Effector memory CD4-positive, alpha-beta T cell (primary cell): ENCODE data around the gene SIK1.
A peak's percentile ranks its signal among the peaks of the same experiment; 100 is the strongest.

Experiments
- DNase-seq, 3 donors: peaks; one replicate each; pipeline ENCODE4 v3.0.0-alpha.2; 2020
- H3K27ac ChIP-seq: 2 replicates; pipeline ENCODE4 v1.7.0; 2013; ENCODE audit warnings: mild to moderate bottlenecking, low read length, moderate library complexity; ENCODE audit not compliant: insufficient read depth, poor library complexity, severe bottlenecking
- H3K27me3 ChIP-seq: replicated peaks from 2 replicates; pipeline ENCODE4 v1.7.0; 2013; ENCODE audit warnings: mild to moderate bottlenecking, low read length; ENCODE audit not compliant: insufficient read depth, control insufficient read depth, poor library complexity, severe bottlenecking
- H3K36me3 ChIP-seq: 2 replicates; pipeline ENCODE4 v1.7.0; 2013; ENCODE audit warnings: mild to moderate bottlenecking, low read length, moderate library complexity; ENCODE audit not compliant: control insufficient read depth, insufficient read depth
- H3K4me1 ChIP-seq: 2 replicates; pipeline ENCODE4 v1.7.0; 2013; ENCODE audit warnings: low read length, mild to moderate bottlenecking; ENCODE audit not compliant: control insufficient read depth, insufficient read depth, poor library complexity, severe bottlenecking
- H3K4me3 ChIP-seq: 2 replicates; pipeline ENCODE4 v1.7.0; 2013; ENCODE audit warnings: low read length, low read depth, mild to moderate bottlenecking; ENCODE audit not compliant: insufficient read depth, poor library complexity, severe bottlenecking
- H3K9me3 ChIP-seq: 2 replicates; pipeline ENCODE4 v1.7.0; 2013; ENCODE audit warnings: mild to moderate bottlenecking, low read length, moderate library complexity; ENCODE audit not compliant: control insufficient read depth

SIK1 gene

DNA sequence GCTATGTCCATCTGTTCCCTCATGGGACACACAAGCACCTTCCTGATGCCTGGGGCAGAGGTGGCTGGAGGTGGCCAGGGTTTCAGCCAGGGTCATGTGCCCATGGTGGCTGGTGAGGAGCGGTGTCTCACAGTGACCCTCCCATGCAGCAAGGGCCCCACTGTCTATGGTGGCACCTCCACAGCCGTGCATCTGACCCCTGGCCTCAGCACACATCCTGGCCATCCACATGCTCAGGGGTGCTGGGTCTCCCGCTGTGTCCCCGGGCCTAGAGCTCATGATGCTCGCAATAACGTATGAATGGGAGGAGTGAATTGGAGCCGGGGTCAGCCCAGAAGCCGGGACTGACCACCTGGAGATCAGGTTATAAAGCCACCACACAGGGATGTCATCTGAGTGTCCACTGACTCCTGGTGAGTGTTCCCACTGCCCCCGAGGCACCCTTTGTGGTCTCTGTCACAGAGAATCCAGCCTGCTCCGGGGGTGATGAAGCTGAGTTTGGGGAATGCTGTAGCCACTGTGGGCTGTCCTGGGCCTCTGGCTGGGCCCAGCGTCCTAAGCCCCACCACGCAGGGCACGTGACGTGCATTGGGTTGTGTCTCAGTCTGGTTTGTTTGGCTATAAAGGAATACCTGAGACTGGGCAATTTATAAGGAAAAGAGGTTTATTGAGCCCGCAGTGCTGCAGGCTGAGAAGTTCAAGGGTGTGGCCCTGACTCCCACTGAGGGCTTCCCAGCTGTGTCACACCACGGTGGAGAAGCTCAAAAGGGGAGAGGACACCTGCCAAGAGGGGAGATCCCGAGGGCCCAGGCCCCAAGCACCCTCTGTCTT is 51.7 kb downstream of the SIK1 start:
- Histone ChIP-seq H3K36me3 (no peaks in the 10 kb centered on the region), H3K9me3 (no peaks in the 10 kb centered on the region), H3K4me3 (no peak overlapping the region), H3K27me3 (no peaks in the 10 kb centered on the region), H3K27ac (no peak overlapping the region), H3K4me1 (no peaks in the 10 kb centered on the region)
- no peak for DNase-seq

DNA sequence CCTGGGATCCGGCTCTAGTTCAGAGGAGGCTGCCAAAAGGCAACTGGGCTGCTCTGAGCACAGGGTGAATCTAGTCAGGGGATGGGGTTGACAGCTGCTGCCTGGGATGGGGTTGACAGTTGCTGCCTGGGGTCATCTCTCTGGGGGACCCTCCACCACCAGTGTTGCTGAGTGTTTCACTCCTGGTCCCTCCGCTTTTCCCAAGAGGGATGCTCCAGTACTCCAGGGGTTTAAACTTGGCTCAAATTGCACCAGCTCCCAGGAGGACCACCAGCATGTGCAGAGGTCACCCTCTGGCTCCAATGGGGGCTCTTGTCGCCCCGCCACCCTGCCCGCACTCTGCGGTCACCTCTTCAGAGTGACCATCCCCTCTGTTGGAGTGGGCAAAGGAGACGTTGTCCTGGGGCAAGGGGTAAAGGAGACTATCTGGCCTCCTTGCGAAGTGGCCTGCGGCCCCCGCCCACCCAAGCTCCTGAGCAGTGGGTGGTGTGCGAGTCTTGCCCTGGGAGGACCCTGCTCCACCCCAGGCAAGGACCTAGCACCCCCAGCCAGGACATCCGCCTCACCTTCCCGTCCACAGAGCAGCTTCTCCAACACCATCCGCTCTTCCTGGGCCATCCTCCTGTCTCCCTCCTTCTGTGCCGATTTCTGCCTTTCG is 52.6 kb downstream of the SIK1 start:
- no peaks in the 10 kb centered on the region for H3K9me3 ChIP-seq
- DNase-seq = no peak
- H3K4me3 ChIP-seq = no peak overlapping the region
- no peaks in the 10 kb centered on the region for H3K4me1 ChIP-seq
- H3K36me3 ChIP-seq = no peaks in the 10 kb centered on the region
- H3K27ac ChIP-seq = no peak overlapping the region
- H3K27me3 ChIP-seq = no peaks in the 10 kb centered on the region

DNA sequence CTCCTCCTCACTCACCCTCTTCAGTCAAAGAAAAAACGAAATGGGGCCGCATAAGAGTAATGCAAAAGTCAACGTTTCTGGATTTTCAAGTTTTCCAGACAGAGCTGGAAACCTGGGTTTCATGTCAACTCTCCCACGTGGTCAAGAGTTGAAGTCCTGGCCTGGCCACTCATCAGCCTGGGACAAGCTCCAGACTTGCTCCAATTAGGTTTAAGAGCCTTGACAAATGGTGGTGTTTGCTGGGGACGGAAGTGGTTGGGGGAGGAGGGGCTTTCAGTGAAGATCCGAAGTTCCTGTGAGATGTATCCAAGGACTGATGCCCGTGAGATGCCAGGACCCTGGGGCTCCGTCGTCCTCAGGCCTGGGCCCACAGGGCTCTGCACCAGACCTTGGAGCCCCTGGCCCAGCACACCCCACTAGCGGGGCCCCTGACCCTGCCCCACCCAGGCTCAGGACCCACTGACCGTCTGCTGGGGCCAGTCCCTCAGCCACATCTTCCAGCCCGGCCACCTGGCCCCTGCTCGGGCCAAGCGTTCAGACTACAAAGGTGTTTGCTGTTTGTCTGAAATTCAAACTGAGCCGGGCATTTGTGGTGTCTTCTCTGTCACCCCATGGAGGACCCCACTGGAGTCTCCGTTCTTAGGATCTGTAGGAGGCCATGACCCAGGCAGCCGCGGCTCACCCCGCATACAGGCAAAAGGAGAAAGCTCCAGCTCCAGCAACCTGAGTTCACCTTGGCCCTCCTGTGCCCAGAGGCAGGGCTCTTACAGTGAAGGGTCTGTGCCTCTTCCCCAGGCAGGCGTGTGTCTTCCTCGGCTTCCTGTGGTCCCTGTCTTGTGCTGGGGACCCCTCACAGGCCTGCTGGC is 53.3 kb downstream of the SIK1 start:
- H3K4me3 ChIP-seq = no peak overlapping the region
- no peaks in the 10 kb centered on the region for H3K27me3 ChIP-seq
- no peaks in the 10 kb centered on the region for H3K9me3 ChIP-seq
- no peaks in the 10 kb centered on the region for H3K36me3 ChIP-seq
- H3K4me1 ChIP-seq = no peaks in the 10 kb centered on the region
- no peak overlapping the region for H3K27ac ChIP-seq
- DNase-seq = no peak

DNA sequence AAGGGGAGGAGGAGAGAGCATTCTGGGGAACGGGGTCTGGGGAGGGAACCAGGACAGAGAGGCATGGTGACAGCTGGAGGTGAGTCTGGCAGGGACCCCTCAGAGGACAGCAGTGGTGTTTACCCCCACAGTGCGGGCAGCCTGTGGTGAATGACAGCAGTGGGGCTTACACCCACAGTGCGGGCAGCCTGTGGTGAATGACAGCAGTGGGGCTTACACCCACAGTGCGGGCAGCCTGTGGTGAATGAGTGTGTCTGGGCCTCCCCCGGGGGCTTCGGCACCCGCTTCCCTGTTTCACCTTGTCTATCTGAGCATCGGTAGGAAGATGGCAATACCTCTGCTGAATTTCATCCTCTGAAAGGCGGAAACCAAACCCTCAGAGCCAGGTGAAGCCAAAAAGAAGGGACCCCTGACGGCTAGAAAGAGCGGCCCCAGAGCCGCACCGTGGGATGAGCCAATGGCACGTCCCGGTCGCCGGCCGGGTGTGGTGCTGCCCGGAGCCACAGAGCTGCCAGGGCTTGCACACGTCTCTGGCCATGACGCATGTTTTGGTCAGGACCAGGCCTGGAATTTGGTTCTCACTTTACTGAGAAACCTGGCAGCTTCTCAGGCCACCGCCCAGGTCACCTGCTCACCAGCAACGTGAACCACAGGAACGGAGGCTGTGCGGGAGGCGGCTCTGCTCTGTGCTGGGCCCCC is 54.1 kb downstream of the SIK1 start:
- no peaks in the 10 kb centered on the region for H3K36me3 ChIP-seq
- H3K9me3 ChIP-seq = no peaks in the 10 kb centered on the region
- H3K27me3 ChIP-seq = no peaks in the 10 kb centered on the region
- H3K4me3 ChIP-seq = no peak overlapping the region
- no peak overlapping the region for H3K27ac ChIP-seq
- no peaks in the 10 kb centered on the region for H3K4me1 ChIP-seq
- DNase-seq = no peak

DNA sequence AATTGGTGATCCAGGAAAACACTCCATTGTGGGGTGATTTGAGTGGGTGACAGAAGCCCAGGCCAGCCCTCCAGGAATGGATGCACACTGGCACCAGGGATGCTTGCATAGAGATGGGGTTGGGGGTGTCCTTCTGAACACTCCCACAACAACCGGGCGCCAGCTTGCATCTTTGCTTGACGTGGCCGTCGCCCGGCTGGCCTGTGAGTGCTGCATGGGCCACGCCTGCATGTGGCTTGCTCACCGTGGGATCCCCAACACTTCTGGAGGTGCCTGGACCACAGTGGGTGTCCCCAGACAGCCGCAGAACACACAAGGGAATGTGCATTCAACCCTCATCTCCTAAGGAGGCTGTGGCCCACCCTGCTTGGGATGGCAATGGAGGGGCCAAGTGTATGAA is 55.1 kb downstream of the SIK1 start:
- Histone ChIP-seq H3K9me3 (no peaks in the 10 kb centered on the region), H3K36me3 (no peaks in the 10 kb centered on the region), H3K27me3 (no peaks in the 10 kb centered on the region), H3K4me1 (no peaks in the 10 kb centered on the region), H3K27ac (no peak overlapping the region), H3K4me3 (no peak overlapping the region)
- no peak for DNase-seq

DNA sequence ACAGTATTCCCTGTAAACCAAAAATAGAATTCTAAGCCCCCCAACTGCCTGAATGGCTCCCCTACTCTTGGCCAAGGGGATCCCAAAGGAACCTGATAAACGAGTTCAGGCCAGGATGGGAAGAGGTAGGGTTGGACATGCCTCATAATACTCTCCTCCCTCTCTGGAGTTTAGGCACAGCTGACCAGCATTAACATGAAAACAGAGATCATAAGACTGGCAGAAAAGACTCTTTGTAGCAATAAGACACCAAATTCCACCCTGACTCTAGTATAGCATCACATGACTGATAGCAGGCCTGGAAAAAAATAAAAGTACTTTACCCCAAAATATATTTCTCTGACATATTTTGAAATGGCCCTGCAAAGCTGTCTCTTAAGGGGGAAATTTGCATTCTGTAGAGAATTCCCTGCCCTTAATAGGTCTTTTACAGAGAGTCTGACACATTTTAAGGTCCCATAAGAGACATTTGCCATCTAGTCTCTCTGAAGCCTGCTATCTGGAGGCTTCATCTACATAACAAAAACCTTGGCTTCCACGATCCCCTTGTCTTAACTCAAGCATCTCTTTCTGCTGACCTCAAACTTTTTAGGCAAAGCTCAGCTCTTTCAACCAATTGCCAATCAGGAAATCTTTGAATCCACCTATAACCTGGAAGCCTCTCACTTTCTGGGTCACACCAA is 55.9 kb downstream of the SIK1 start:
- Histone ChIP-seq H3K36me3 (no peaks in the 10 kb centered on the region), H3K4me1 (no peaks in the 10 kb centered on the region), H3K9me3 (no peaks in the 10 kb centered on the region), H3K27ac (no peak overlapping the region), H3K4me3 (no peak overlapping the region), H3K27me3 (no peaks in the 10 kb centered on the region)
- no peak for DNase-seq

DNA sequence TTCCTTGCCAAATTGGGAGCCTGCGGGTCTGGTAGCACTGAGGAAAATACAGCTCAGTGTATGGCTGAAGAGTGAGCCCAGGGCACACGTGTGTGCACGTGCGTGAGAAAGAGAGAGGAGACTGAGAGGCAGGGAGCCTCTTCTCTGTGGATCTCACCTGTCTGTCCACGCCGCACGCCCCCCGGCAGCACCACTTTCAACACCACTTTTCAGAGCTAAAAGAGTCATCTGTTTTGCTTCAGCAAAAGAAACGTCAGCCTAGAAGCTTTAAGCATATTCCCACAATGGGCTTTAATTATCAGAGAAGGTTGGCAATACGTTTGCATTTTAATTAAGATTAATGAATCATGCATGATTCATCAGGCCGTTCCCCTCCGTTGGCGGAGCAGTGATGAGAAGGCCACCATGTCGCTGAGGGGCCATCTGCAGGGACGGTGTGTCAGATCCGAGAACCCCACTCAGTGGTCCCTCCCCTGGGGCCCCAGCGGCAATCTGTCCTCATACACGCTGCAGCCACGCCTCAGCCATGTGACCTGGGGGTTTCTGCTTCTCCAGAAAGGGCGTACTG is 56.8 kb downstream of the SIK1 start:
- H3K27me3 ChIP-seq = no peaks in the 10 kb centered on the region
- H3K9me3 ChIP-seq = no peaks in the 10 kb centered on the region
- H3K27ac ChIP-seq = no peak overlapping the region
- no peaks in the 10 kb centered on the region for H3K4me1 ChIP-seq
- DNase-seq = no peak
- H3K36me3 ChIP-seq = no peaks in the 10 kb centered on the region
- H3K4me3 ChIP-seq = no peak overlapping the region

DNA sequence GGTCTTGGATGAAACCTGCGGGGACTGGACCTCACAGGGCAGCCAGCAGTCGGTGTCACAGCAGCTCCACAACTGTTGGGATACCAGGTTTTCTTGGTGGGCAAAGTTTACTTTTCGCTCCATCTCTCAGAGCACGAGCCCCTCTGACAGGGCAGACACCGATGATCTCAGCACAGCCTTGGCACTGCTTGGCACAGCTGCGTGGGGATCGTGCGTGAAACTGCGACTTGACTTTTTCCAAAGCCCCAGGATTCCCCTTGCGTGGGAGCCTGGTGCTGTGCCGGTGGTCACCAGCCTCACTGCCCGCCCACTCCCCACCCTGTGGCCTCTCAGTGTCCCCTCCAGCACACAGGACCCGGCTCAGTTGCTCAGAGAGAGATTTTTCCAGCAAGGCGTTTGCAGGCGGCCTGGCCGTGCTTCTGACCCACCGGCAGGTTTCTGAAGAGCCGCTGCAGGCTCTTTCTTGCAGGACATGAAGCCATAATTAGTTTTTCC is 57.3 kb downstream of the SIK1 start:
- Histone ChIP-seq H3K27ac (no peak overlapping the region), H3K4me3 (no peak overlapping the region)
- DNase-seq = no peak

DNA sequence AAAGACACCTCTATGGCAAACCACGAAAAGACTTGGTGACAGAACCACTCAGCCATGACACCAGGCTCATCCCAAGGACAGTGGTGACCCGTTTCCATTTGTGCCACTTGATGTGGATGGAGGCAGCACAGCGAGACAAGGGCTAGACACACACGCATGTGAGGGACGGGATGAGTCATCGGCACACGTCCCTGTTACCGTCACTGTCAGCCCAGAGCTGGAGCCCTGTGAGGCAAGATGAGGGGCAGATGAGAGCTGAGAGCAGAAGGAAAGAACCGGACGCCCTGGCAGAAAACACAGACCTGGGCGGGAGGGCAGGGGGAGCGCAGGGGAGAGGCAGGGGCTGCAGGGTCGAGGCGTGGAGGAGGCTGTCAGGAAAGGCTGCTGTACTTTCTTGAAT is 57.8 kb downstream of the SIK1 start:
- Histone ChIP-seq H3K27me3 (no peaks in the 10 kb centered on the region), H3K4me3 (no peak overlapping the region), H3K36me3 (no peaks in the 10 kb centered on the region), H3K27ac (no peak overlapping the region), H3K4me1 (no peaks in the 10 kb centered on the region), H3K9me3 (no peaks in the 10 kb centered on the region)
- DNase-seq = peak in 1 of 3 donors; percentile 24

More for the DNA sequence above, 57.3 kb downstream of the SIK1 start:
- Histone ChIP-seq H3K9me3 (no peaks in the 10 kb centered on the region), H3K27me3 (no peaks in the 10 kb centered on the region), H3K4me1 (no peaks in the 10 kb centered on the region), H3K36me3 (no peaks in the 10 kb centered on the region)
